ENCODE measurements around the gene RTRAF. TPM values are rescaled to one million over a fixed set of nuclear protein-coding genes. Genes with fewer than 3 reads are reported as not detected.

RTRAF gene
- total and polyA plus RNA-seq, 9 of the 15 experiments (the other 6 are each of a cell fraction or from before 2014, with no cell fraction given), result 126 to 204 (median 155) TPM

- ChIA-PET POLR2A (interaction anchor here (1.1 kb wide), 1 partner anchor 12 kb away, joined by 3 read pairs; no protein-coding TSS in a partner anchor), CTCF (ENCODE audit: low intra/inter-chr PET ratio) (no interaction called here)
- Histone ChIP-seq H3K27ac (ENCODE audit: extremely low read depth, low read depth, low read length) (no peak overlapping the region), H3K4me1 (replicated peaks in 1 of 2; ENCODE audit: control insufficient read depth in 2 of 2, insufficient read depth in 2 of 2, low read length in 2 of 2) (peaks cover 0 to 12% of the 10 kb centered on the region in 2 experiments; a peak in 3 of 5 replicates), H3K4me2 (ENCODE audit: insufficient read depth, low read length) (no peak overlapping the region), H4K20me1 (replicated peaks; ENCODE audit: control insufficient read depth, insufficient read depth, low read length) (no peaks in the 10 kb centered on the region), H3K9me1 (ENCODE audit: control insufficient read depth, insufficient read depth, low read length) (no peaks in the 10 kb centered on the region), H3K9ac (ENCODE audit: insufficient read depth in 1 of 2, low read depth in 2 of 2, low read length in 2 of 2) (no peak overlapping the region), H3K4me3 (no peak overlapping the region), H3K27me3 (ENCODE audit: control insufficient read depth in 2 of 2, insufficient read depth in 2 of 2, low read length in 2 of 2) (no peaks in the 10 kb centered on the region), H3K9me3 (replicated peaks; ENCODE audit: control insufficient read depth, insufficient read depth, low read depth, low read length) (no peaks in the 10 kb centered on the region), H3K36me3 (ENCODE audit: control insufficient read depth, insufficient read depth, low read length) (no peaks in the 10 kb centered on the region), H3K79me2 (ENCODE audit: control insufficient read depth, insufficient read depth, low read length) (no peaks in the 10 kb centered on the region), H2AFZ (ENCODE audit: low read depth, low read length) (0 out of 2 replicates have a peak overlapping the region, but pooled peaks have one; percentile 21)
- no peak for TF ChIP-seq ZNF778 (CRISPR knock-in tag; IDR thresholded peaks at IDR 0.05)
- intact Hi-C loops (cut with micrococcal nuclease), result no loop called here
- DNase-seq (ENCODE audit: extremely low read depth in 1 of 4, low spot score in 3 of 4) (peak in 3 of 4 experiments; percentile 9 to 13 (median 10)), ATAC-seq (no peak), FAIRE-seq (no peak)
- 42% methylated on average over 4 of the region's 4 CpGs for WGBS (ENCODE audit: insufficient coverage, low coverage, missing lambda C conversion rate)
- in situ Hi-C loops (cut with MboI), result no loop called here
- BruUV-seq (replicated peaks), result no TSS peak
Measured at GRCh38 chr14:52018252-52018651, 28.9 kb downstream of the RTRAF start.

- in situ Hi-C loops (cut with MboI) (no loop called here), intact Hi-C loops (cut with micrococcal nuclease) (no loop called here)
- Histone ChIP-seq H3K4me1 (replicated peaks in 1 of 2; ENCODE audit: control insufficient read depth in 2 of 2, insufficient read depth in 2 of 2, low read length in 2 of 2) (peaks cover 0 to 12% of the 10 kb centered on the region in 2 experiments; a peak in 3 of 5 replicates), H3K27me3 (ENCODE audit: control insufficient read depth in 2 of 2, insufficient read depth in 2 of 2, low read length in 2 of 2) (no peaks in the 10 kb centered on the region), H2AFZ (ENCODE audit: low read depth, low read length) (no peak overlapping the region), H3K9me1 (ENCODE audit: control insufficient read depth, insufficient read depth, low read length) (no peaks in the 10 kb centered on the region), H3K4me3 (no peak overlapping the region), H3K9ac (ENCODE audit: insufficient read depth in 1 of 2, low read depth in 2 of 2, low read length in 2 of 2) (no peak overlapping the region), H3K79me2 (ENCODE audit: control insufficient read depth, insufficient read depth, low read length) (no peaks in the 10 kb centered on the region), H4K20me1 (replicated peaks; ENCODE audit: control insufficient read depth, insufficient read depth, low read length) (no peaks in the 10 kb centered on the region), H3K36me3 (ENCODE audit: control insufficient read depth, insufficient read depth, low read length) (no peaks in the 10 kb centered on the region), H3K27ac (ENCODE audit: extremely low read depth, low read depth, low read length) (no peak overlapping the region), H3K9me3 (replicated peaks; ENCODE audit: control insufficient read depth, insufficient read depth, low read depth, low read length) (no peaks in the 10 kb centered on the region), H3K4me2 (ENCODE audit: insufficient read depth, low read length) (no peak overlapping the region)
- no peak for ATAC-seq
- no TSS peak for BruUV-seq (replicated peaks)
- ChIA-PET POLR2A (interaction anchor here (0.8 to 1.1 kb wide), 2 partner anchors 12 to 20 kb away, joined by 3 read pairs; no protein-coding TSS in a partner anchor), CTCF (ENCODE audit: low intra/inter-chr PET ratio) (no interaction called here)
- FAIRE-seq, result no peak
- 63% methylated on average over 4 of the region's 8 CpGs for WGBS (ENCODE audit: insufficient coverage, low coverage, missing lambda C conversion rate)
- DNase-seq (ENCODE audit: extremely low read depth in 1 of 4, low spot score in 3 of 4), result no peak
- TF ChIP-seq RBM22 (IDR thresholded peaks at IDR 0.05; ENCODE audit: low read depth, low read length, poor library complexity, severe bottlenecking) (no peak), PPARD (CRISPR knock-in tag; IDR thresholded peaks at IDR 0.05) (no peak), FUS (optimal IDR thresholded peaks at IDR 0.05; ENCODE audit: low read depth, low read length) (no peak), CC2D1A (IDR thresholded peaks at IDR 0.05) (no peak), ZNF644 (tag; IDR thresholded peaks at IDR 0.05; ENCODE audit: low read depth) (no peak), SIN3A (IDR thresholded peaks at IDR 0.05; ENCODE audit: borderline replicate concordance in 2 of 2, control insufficient read depth in 1 of 2, low read depth in 2 of 2, low read length in 2 of 2) (no peak), CBX1 (IDR thresholded peaks at IDR 0.05; ENCODE audit: low read depth) (no peak), SIN3B (IDR thresholded peaks at IDR 0.05; ENCODE audit: low read depth) (no peak), ZEB2 (IDR thresholded peaks at IDR 0.05) (no peak), STAG1 (CRISPR knock-in tag; IDR thresholded peaks at IDR 0.05; ENCODE audit: borderline replicate concordance) (no peak), CLOCK (CRISPR knock-in tag; IDR thresholded peaks at IDR 0.05; ENCODE audit: borderline replicate concordance) (no peak), FOXK2 (conservative IDR thresholded peaks at IDR 0.05 in 1 of 2, IDR thresholded peaks at IDR 0.05 in 1 of 2; ENCODE audit: low read depth in 2 of 2) (no peak)
Measured at GRCh38 chr14:52018970-52019369, 29.6 kb downstream of the RTRAF start.

All from K562 (cell line).